ENCODE data around the gene KMT5B.

Gene KMT5B

DNA sequence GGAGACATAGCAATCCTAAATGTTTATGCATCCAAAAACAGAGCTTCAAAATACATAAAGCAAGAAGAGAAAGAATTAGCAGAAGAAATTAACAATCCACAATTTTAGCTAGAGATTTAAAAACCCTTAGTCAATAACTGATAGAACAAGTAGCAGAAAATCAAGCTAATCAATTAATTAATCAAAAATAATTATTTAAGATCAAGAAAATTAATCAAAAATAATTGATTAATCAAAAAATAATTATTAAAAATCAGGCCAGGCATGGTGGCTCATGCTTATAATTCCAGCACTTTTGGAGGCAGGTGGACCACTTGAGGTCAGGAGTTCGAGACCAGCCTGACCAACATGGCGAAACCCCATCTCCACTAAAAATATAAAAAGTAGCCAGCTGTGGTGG lies 29.5 kb upstream of the KMT5B start:
- H3K79me2 ChIP-seq (ENCODE audit: control insufficient read depth, low read length), result no peaks in the 10 kb centered on the region
- no peaks in the 10 kb centered on the region for H3K9me3 ChIP-seq (ENCODE audit: control insufficient read depth, insufficient read depth, low read length)
- no peak for TF ChIP-seq EZH2phosphoT487 (IDR thresholded peaks at IDR 0.05; ENCODE audit: borderline replicate concordance, low read length)
- TF ChIP-seq, protein P1, sequence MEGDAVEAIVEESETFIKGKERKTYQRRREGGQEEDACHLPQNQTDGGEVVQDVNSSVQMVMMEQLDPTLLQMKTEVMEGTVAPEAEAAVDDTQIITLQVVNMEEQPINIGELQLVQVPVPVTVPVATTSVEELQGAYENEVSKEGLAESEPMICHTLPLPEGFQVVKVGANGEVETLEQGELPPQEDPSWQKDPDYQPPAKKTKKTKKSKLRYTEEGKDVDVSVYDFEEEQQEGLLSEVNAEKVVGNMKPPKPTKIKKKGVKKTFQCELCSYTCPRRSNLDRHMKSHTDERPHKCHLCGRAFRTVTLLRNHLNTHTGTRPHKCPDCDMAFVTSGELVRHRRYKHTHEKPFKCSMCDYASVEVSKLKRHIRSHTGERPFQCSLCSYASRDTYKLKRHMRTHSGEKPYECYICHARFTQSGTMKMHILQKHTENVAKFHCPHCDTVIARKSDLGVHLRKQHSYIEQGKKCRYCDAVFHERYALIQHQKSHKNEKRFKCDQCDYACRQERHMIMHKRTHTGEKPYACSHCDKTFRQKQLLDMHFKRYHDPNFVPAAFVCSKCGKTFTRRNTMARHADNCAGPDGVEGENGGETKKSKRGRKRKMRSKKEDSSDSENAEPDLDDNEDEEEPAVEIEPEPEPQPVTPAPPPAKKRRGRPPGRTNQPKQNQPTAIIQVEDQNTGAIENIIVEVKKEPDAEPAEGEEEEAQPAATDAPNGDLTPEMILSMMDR (IDR thresholded peaks at IDR 0.05; ENCODE audit: low read depth, low read length, poor library complexity, severe bottlenecking), result no peak
- H3K27me3 ChIP-seq (ENCODE audit: control insufficient read depth, low read length), result 0 out of 2 replicates have a peak, but pooled peaks cover 4% of the 10 kb centered on the region
- H3K27ac ChIP-seq (ENCODE audit: low read depth, low read length), result no peak overlapping the region
- no peak overlapping the region for H3K4me3 ChIP-seq (ENCODE audit: low read length)
- no peak overlapping the region for H3K4me2 ChIP-seq (ENCODE audit: low read length)
- no peaks in the 10 kb centered on the region for H3F3A ChIP-seq (ENCODE audit: control insufficient read depth, insufficient read depth)
- no peaks in the 10 kb centered on the region for H4K20me1 ChIP-seq (ENCODE audit: control insufficient read depth, insufficient read depth, low read depth, low read length)
- no peaks in the 10 kb centered on the region for H3K4me1 ChIP-seq (ENCODE audit: control insufficient read depth, low read length)
- H3K9me2 ChIP-seq (replicated peaks; ENCODE audit: control insufficient read depth, low read length), result no peaks in the 10 kb centered on the region
- H3K36me3 ChIP-seq (ENCODE audit: control insufficient read depth, low read length), result no peaks in the 10 kb centered on the region

DNA sequence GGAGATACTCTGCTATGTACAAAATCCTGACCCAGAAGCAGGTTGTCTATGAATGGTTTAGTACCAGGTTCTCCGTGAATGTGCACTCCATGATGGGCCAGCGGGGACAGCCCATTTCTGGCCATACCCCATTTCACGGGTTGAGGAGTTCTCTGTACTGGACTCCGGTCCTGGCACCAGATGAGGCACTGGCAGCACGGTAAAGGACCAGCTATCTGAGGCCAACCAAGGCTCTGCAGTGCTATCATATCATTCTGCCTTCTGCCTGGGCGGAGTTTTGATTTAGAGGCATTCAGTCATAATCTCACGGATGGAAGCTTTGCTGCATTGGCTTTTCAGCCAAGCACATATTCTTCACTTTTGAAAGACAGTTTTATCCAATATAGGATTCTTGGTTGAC lies 18.5 kb upstream of the KMT5B start:
- no peaks in the 10 kb centered on the region for H3K36me3 ChIP-seq (ENCODE audit: control insufficient read depth, low read length)
- H3K9me2 ChIP-seq (replicated peaks; ENCODE audit: control insufficient read depth, low read length), result no peaks in the 10 kb centered on the region
- H3K9me3 ChIP-seq (ENCODE audit: control insufficient read depth, insufficient read depth, low read length), result no peaks in the 10 kb centered on the region; the same call in 1 of the 2 replicates
- no peak overlapping the region for H3K4me2 ChIP-seq (ENCODE audit: low read length)
- H4K20me1 ChIP-seq (ENCODE audit: control insufficient read depth, insufficient read depth, low read depth, low read length), result no peaks in the 10 kb centered on the region
- H3F3A ChIP-seq (ENCODE audit: control insufficient read depth, insufficient read depth), result no peaks in the 10 kb centered on the region
- peaks cover 5% of the 10 kb centered on the region for H3K27me3 ChIP-seq (ENCODE audit: control insufficient read depth, low read length)
- H3K4me3 ChIP-seq (ENCODE audit: low read length), result no peak overlapping the region
- H3K4me1 ChIP-seq (ENCODE audit: control insufficient read depth, low read length), result no peaks in the 10 kb centered on the region
- H3K27ac ChIP-seq (ENCODE audit: low read depth, low read length), result no peak overlapping the region
- H3K79me2 ChIP-seq (ENCODE audit: control insufficient read depth, low read length), result no peaks in the 10 kb centered on the region
- no peak for TF ChIP-seq EZH2phosphoT487 (IDR thresholded peaks at IDR 0.05; ENCODE audit: borderline replicate concordance, low read length)
- TF ChIP-seq, protein P1 (IDR thresholded peaks at IDR 0.05; ENCODE audit: low read depth, low read length, poor library complexity, severe bottlenecking), result no peak

- Histone ChIP-seq H3K4me2 (ENCODE audit: low read length) (no peak overlapping the region), H3K9me2 (replicated peaks; ENCODE audit: control insufficient read depth, low read length) (no peaks in the 10 kb centered on the region), H3K79me2 (ENCODE audit: control insufficient read depth, low read length) (no peaks in the 10 kb centered on the region), H3K4me3 (ENCODE audit: low read length) (no peak overlapping the region), H4K20me1 (ENCODE audit: control insufficient read depth, insufficient read depth, low read depth, low read length) (no peaks in the 10 kb centered on the region), H3K4me1 (ENCODE audit: control insufficient read depth, low read length) (no peaks in the 10 kb centered on the region), H3K36me3 (ENCODE audit: control insufficient read depth, low read length) (no peaks in the 10 kb centered on the region), H3K9me3 (ENCODE audit: control insufficient read depth, insufficient read depth, low read length) (no peaks in the 10 kb centered on the region; the same call in 1 of the 2 replicates), H3K27ac (ENCODE audit: low read depth, low read length) (no peak overlapping the region), H3F3A (ENCODE audit: control insufficient read depth, insufficient read depth) (no peaks in the 10 kb centered on the region), H3K27me3 (ENCODE audit: control insufficient read depth, low read length) (peaks cover 5% of the 10 kb centered on the region)
- TF ChIP-seq EZH2phosphoT487 (IDR thresholded peaks at IDR 0.05; ENCODE audit: borderline replicate concordance, low read length), result no peak
- TF ChIP-seq, protein P1 (IDR thresholded peaks at IDR 0.05; ENCODE audit: low read depth, low read length, poor library complexity, severe bottlenecking), result no peak
Observed at GRCh38 chr11:68229601-68230000, 16.5 kb upstream of the KMT5B start.

Measured in DOHH2 (cell line).